Hepatocyte (in vitro differentiated cells): ENCODE results near the gene GSS. TPM values are rescaled to one million over a fixed set of nuclear protein-coding genes. Genes with fewer than 3 reads are reported as not detected.

Experiments
- DNase-seq: peaks from one replicate; pipeline ENCODE4 v3.0.0-alpha.2; 2016; ENCODE audit warnings: low spot score
- H2AFZ ChIP-seq: fragments of 200-600 bp; sonication (generic); 2 replicates; pipeline ENCODE4 v1.6.0; 2016; ENCODE audit warnings: antibody characterized with exemption, mild to moderate bottlenecking
- H3K27ac ChIP-seq: fragments of 200-600 bp; sonication (generic); 2 replicates; pipeline ENCODE4 v1.5.1; 2016; ENCODE audit warnings: mild to moderate bottlenecking
- H3K27me3 ChIP-seq: fragments of 200-600 bp; sonication (generic); 2 replicates; pipeline ENCODE4 v1.6.1; 2016
- H3K36me3 ChIP-seq: fragments of 200-600 bp; sonication (generic); replicated peaks from 2 replicates; pipeline ENCODE4 v1.5.1; 2016; ENCODE audit warnings: low read depth; ENCODE audit not compliant: insufficient read depth
- H3K4me1 ChIP-seq: fragments of 200-600 bp; sonication (generic); 2 replicates; pipeline ENCODE4 v1.5.1; 2016; ENCODE audit warnings: mild to moderate bottlenecking, moderate library complexity; ENCODE audit not compliant: insufficient read depth
- H3K4me2 ChIP-seq: fragments of 200-600 bp; sonication (generic); 2 replicates; pipeline ENCODE4 v1.6.0; 2016
- H3K4me3 ChIP-seq: fragments of 200-600 bp; sonication (generic); 2 replicates; pipeline ENCODE4 v1.5.1; 2016; ENCODE audit warnings: mild to moderate bottlenecking
- H3K79me2 ChIP-seq: fragments of 200-600 bp; sonication (generic); 2 replicates; pipeline ENCODE4 v1.6.0; 2017; ENCODE audit warnings: mild to moderate bottlenecking
- H3K9me2 ChIP-seq: fragments of 200-600 bp; sonication (generic); replicated peaks from 2 replicates; pipeline ENCODE4 v1.6.0; 2017; ENCODE audit warnings: mild to moderate bottlenecking; ENCODE audit not compliant: insufficient read depth
- H3K9me3 ChIP-seq: fragments of 200-600 bp; sonication (generic); 2 replicates; pipeline ENCODE4 v1.5.1; 2016; ENCODE audit warnings: low read depth, mild to moderate bottlenecking
- H4K20me1 ChIP-seq: fragments of 200-600 bp; sonication (generic); 2 replicates; pipeline ENCODE4 v1.6.0; 2016; ENCODE audit warnings: mild to moderate bottlenecking; ENCODE audit not compliant: insufficient read depth, poor library complexity, severe bottlenecking
- EZH2 ChIP-seq: fragments of 200-600 bp; sonication (generic); IDR thresholded peaks from 2 replicates; pipeline ENCODE4 v1.6.1; 2016; ENCODE audit warnings: antibody characterized with exemption, mild to moderate bottlenecking, borderline replicate concordance
- EZH2phosphoT487 ChIP-seq: fragments of 200-600 bp; sonication (generic); IDR thresholded peaks from one replicate; pipeline ENCODE4 v1.6.1; 2018; ENCODE audit warnings: antibody characterized with exemption, mild to moderate bottlenecking, low read depth, moderate library complexity; ENCODE audit not compliant: unreplicated experiment, severe bottlenecking
- WGBS: methylation state at CpG from one replicate; pipeline ENCODE4 v1.1.6; 2016; ENCODE audit warnings: low lambda C conversion rate; ENCODE audit errors: missing lambda C conversion rate; 5-methylcytosine and 5-hydroxymethylcytosine counted together
- polyA plus RNA-seq: library from polyadenylated mRNA; unstranded; fragments of >200 nt; fragmentation: Nextera tagmentation; extraction: Ambion mirVana; gene quantifications from 2 replicates; pipeline ENCODE4 v1.2.1, GENCODE V29; 2016
- total RNA-seq: library from RNA; depleted of rRNA; stranded (reverse); fragments of >200 nt; gene quantifications from 2 replicates; pipeline ENCODE4 v1.2.3, GENCODE V29; 2014
- TF ChIP-seq, protein P1 (sequence below): fragments of 200-600 bp; sonication (generic); IDR thresholded peaks from 2 replicates; pipeline ENCODE4 v1.5.1; 2016; ENCODE audit warnings: antibody characterized with exemption, mild to moderate bottlenecking; ENCODE audit not compliant: poor library complexity

GSS gene
- total and polyA plus RNA-seq, 2 experiments from 2014 or later, result 45.2 to 46.2 TPM

DNA sequence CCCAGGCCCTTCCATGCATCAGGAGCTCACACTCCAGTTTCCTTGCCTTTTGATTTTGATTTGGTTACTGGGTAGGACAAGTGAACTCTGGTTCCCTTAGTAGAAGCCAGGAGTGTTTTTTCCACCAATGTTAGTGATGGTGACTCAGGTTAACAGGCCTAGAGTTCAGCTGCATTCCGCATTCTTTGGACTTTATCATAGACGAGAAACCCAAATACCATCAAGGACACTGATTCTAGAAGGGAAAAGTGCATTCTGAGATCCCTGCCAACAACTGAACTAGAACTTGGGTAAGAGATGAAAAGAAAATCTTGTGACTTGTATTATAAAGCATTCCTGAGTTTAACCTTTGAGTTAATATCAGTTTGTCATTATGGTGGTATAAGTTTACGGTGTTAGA is 8.9 kb downstream of the GSS start:
- 89% methylated on average over 3 of the region's 3 CpGs for WGBS
- no peak overlapping the region for H3K27ac ChIP-seq

GRCh38 chr20:34945315-34946077 is 10.1 kb downstream of the GSS start:
- Histone ChIP-seq H3K4me3 (no peak overlapping the region), H4K20me1 (no peaks in the 10 kb centered on the region), H3K36me3 (no peaks in the 10 kb centered on the region), H3K27ac (no peak overlapping the region), H3K9me2 (no peaks in the 10 kb centered on the region), H3K9me3 (no peaks in the 10 kb centered on the region), H3K79me2 (no peaks in the 10 kb centered on the region), H3K27me3 (no peaks in the 10 kb centered on the region), H2AFZ (no peak overlapping the region), H3K4me2 (no peak overlapping the region), H3K4me1 (no peaks in the 10 kb centered on the region)
- 92% methylated on average over 6 of the region's 7 CpGs for WGBS
- TF ChIP-seq, protein P1, sequence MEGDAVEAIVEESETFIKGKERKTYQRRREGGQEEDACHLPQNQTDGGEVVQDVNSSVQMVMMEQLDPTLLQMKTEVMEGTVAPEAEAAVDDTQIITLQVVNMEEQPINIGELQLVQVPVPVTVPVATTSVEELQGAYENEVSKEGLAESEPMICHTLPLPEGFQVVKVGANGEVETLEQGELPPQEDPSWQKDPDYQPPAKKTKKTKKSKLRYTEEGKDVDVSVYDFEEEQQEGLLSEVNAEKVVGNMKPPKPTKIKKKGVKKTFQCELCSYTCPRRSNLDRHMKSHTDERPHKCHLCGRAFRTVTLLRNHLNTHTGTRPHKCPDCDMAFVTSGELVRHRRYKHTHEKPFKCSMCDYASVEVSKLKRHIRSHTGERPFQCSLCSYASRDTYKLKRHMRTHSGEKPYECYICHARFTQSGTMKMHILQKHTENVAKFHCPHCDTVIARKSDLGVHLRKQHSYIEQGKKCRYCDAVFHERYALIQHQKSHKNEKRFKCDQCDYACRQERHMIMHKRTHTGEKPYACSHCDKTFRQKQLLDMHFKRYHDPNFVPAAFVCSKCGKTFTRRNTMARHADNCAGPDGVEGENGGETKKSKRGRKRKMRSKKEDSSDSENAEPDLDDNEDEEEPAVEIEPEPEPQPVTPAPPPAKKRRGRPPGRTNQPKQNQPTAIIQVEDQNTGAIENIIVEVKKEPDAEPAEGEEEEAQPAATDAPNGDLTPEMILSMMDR, result no peak
- TF ChIP-seq EZH2phosphoT487, result no peak
- TF ChIP-seq EZH2, result no peak
- no peak for DNase-seq

More for the DNA sequence above, 8.9 kb downstream of the GSS start:
- no peaks in the 10 kb centered on the region for H3K79me2 ChIP-seq
- no peaks in the 10 kb centered on the region for H3K9me2 ChIP-seq
- H3K4me2 ChIP-seq, result no peak overlapping the region
- H3K36me3 ChIP-seq, result no peaks in the 10 kb centered on the region
- no peak for TF ChIP-seq EZH2
- no peak for DNase-seq
- H3K4me1 ChIP-seq, result no peaks in the 10 kb centered on the region
- no peaks in the 10 kb centered on the region for H3K9me3 ChIP-seq
- no peak overlapping the region for H3K4me3 ChIP-seq
- no peaks in the 10 kb centered on the region for H4K20me1 ChIP-seq
- no peak overlapping the region for H2AFZ ChIP-seq
- H3K27me3 ChIP-seq, result no peaks in the 10 kb centered on the region

DNA sequence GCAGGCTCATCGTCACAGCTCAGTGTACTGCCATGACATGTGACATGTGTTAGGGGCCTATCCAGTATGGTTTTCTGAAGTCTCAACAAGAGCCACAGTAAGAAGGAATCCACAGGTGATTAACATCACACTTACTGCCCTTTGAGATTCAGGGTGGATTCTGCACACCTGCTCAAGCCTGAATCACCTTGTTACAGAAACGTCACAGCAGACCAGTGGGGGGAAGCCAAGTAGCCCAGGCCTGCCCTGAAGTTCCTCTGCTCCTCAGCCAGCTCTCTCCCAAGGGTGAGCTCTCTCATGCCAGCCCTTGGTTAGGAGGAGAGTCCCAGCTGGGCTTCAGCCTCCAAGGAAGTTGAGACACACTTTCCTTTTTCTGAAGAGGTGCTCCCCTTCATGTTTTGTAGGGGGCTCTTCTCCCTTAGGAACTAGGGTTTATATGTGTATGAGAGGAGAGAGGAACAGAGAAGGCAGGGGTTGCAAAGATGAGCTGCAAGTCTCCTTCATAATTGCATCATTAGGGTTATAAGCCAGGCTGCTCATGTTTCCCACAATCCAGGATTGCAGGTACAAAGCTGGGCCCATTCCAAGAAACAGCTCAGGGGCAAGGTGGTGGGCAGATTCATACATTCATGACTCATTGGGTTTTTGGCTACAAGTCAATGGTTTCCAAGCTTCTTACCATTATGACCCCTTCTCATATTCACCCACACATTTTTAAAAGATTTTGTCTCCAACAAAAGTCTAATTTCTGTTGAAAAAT is 11.6 kb downstream of the GSS start:
- Histone ChIP-seq H3K36me3 (no peaks in the 10 kb centered on the region), H3K9me2 (no peaks in the 10 kb centered on the region), H3K4me3 (no peak overlapping the region), H3K27me3 (no peaks in the 10 kb centered on the region), H3K27ac (no peak overlapping the region), H3K4me1 (no peaks in the 10 kb centered on the region), H3K9me3 (no peaks in the 10 kb centered on the region), H3K4me2 (no peak overlapping the region), H4K20me1 (no peaks in the 10 kb centered on the region), H2AFZ (no peak overlapping the region), H3K79me2 (no peaks in the 10 kb centered on the region)
- 91% methylated on average over 2 of the region's 2 CpGs for WGBS
- no peak for DNase-seq
- TF ChIP-seq EZH2, result no peak
- no peak for TF ChIP-seq EZH2phosphoT487
- TF ChIP-seq, protein P1, result no peak

GRCh38 chr20:34942301-34942700 is 13.3 kb downstream of the GSS start:
- Histone ChIP-seq H3K4me1 (no peaks in the 10 kb centered on the region), H3K27ac (no peak overlapping the region), H3K36me3 (no peaks in the 10 kb centered on the region), H3K9me2 (no peaks in the 10 kb centered on the region), H3K4me2 (no peak overlapping the region), H3K9me3 (no peaks in the 10 kb centered on the region), H3K27me3 (no peaks in the 10 kb centered on the region), H3K79me2 (no peaks in the 10 kb centered on the region), H4K20me1 (no peaks in the 10 kb centered on the region), H3K4me3 (no peak overlapping the region), H2AFZ (no peak overlapping the region)
- TF ChIP-seq EZH2 (no peak), EZH2phosphoT487 (no peak)
- TF ChIP-seq, protein P1, result no peak
- WGBS, result over 99% methylated on average over 9 of the region's 9 CpGs
- no peak for DNase-seq
